H1 (cell line): ENCODE measurements around the gene DDX49. TPM values are rescaled to one million over a fixed set of nuclear protein-coding genes. Genes with fewer than 3 reads are reported as not detected.

ENCODE experiments used
- CTCF ChIA-PET: fragments of 300-600 bp; sonication (Branson Sonifier 250); formaldehyde crosslinking; loops from one replicate; lab custom pipeline; 2021; ENCODE audit not compliant: partially characterized antibody; lab: Charles Lee
- POLR2A ChIA-PET: fragments of 300-600 bp; sonication (Branson Sonifier 250); formaldehyde crosslinking; loops from one replicate; lab custom pipeline; 2021; ENCODE audit warnings: inconsistent platforms; ENCODE audit not compliant: partially characterized antibody; lab: Charles Lee
- DNase-seq, 2 experiments: peaks; one replicate each; pipeline versions ENCODE4 v3.0.0 to v3.0.0-alpha.2; 2010 to 2022; ENCODE audit warnings: low spot score in 2 of 2, low read depth in 1 of 2, mixed read lengths in 1 of 2
- FAIRE-seq: peaks from 2 replicates; lab custom pipeline; 2011; peaks lifted over from hg19 to GRCh38; lab: Jason Lieb, UNC
- H2AFZ ChIP-seq: 2 replicates; pipeline ENCODE4 v1.8.1; 2012; ENCODE audit warnings: low read length, inconsistent platforms
- H2AK5ac ChIP-seq: 2 replicates; pipeline ENCODE4 v1.6.1; 2013; ENCODE audit warnings: low read depth, low read length
- H2BK120ac ChIP-seq: replicated peaks from 2 replicates; pipeline ENCODE3; 2013; ENCODE audit warnings: low read depth, low read length, inconsistent platforms
- H2BK12ac ChIP-seq: 2 replicates; pipeline ENCODE4 v1.6.1; 2013; ENCODE audit warnings: low read depth, low read length
- H2BK15ac ChIP-seq: 2 replicates; pipeline ENCODE4 v1.6.1; 2013; ENCODE audit warnings: low read length
- H2BK20ac ChIP-seq: 2 replicates; pipeline ENCODE4 v1.6.1; 2013; ENCODE audit warnings: low read length
- H2BK5ac ChIP-seq: 2 replicates; pipeline ENCODE4 v1.6.1; 2013; ENCODE audit warnings: low read depth, low read length
- H3K14ac ChIP-seq: 2 replicates; pipeline ENCODE4 v1.6.1; 2013; ENCODE audit warnings: inconsistent platforms; ENCODE audit not compliant: insufficient read length
- H3K18ac ChIP-seq: 2 replicates; pipeline ENCODE4 v1.6.1; 2013; ENCODE audit warnings: low read length; ENCODE audit errors: extremely low read depth
- H3K23ac ChIP-seq: 2 replicates; pipeline ENCODE4 v1.6.1; 2013; ENCODE audit warnings: inconsistent platforms; ENCODE audit not compliant: insufficient read length
- H3K23me2 ChIP-seq: 2 replicates; pipeline ENCODE4 v1.6.1; 2013; ENCODE audit warnings: low read depth, low read length
- H3K27ac ChIP-seq: 2 replicates; pipeline ENCODE4 v1.6.1; 2011; ENCODE audit warnings: low read depth, low read length, inconsistent platforms
- H3K27me3 ChIP-seq, 4 experiments: replicated peaks in 1 of 4; 1 replicate in 1 of 4; 2 replicates in 3 of 4; pipeline versions ENCODE4 v1.6.1 to v1.8.1; 2011 to 2013; ENCODE audit warnings: low read length in 3 of 4, mild to moderate bottlenecking in 3 of 4, inconsistent platforms in 2 of 4, mixed read lengths in 2 of 4, moderate library complexity in 1 of 4; ENCODE audit not compliant: control insufficient read depth in 3 of 4, insufficient read depth in 3 of 4; ENCODE audit errors: extremely low read depth in 1 of 4
- H3K36me3 ChIP-seq, 4 experiments: 2 replicates each; pipeline versions ENCODE4 v1.6.1 to v1.8.1; 2011 to 2013; ENCODE audit warnings: mild to moderate bottlenecking in 4 of 4, low read length in 3 of 4, moderate library complexity in 2 of 4, control low read depth in 1 of 4, inconsistent platforms in 1 of 4; ENCODE audit not compliant: insufficient read depth in 4 of 4, control insufficient read depth in 2 of 4
- H3K4ac ChIP-seq: replicated peaks from 2 replicates; pipeline ENCODE3; 2013; ENCODE audit warnings: low read length, low read depth, mixed read lengths, inconsistent platforms; ENCODE audit not compliant: insufficient read length
- H3K4me1 ChIP-seq, 4 experiments: replicated peaks in 1 of 4; 1 replicate in 1 of 4; 2 replicates in 3 of 4; pipeline versions ENCODE4 v1.6.1 to v1.8.1; 2011 to 2013; ENCODE audit warnings: low read length in 3 of 4, inconsistent platforms in 2 of 4, mixed read lengths in 1 of 4; ENCODE audit not compliant: insufficient read depth in 4 of 4, control insufficient read depth in 3 of 4
- H3K4me2 ChIP-seq, 2 experiments: 2 replicates each; pipeline versions ENCODE4 v1.6.1 to v1.8.1; 2011 to 2013; ENCODE audit warnings: low read depth in 2 of 2, low read length in 2 of 2, control low read depth in 1 of 2, inconsistent platforms in 1 of 2, mild to moderate bottlenecking in 1 of 2; ENCODE audit not compliant: insufficient read depth in 1 of 2
- H3K4me3 ChIP-seq, 4 experiments: fragments of 200-600, 300-600 bp in 1 of 4; sonication (generic), shearing (Covaris generic), sonication (Bioruptor Twin) in 1 of 4; 2 replicates each; pipeline versions ENCODE4 v1.5.1 to v1.8.1; 2011 to 2016; ENCODE audit warnings: low read length in 4 of 4, low read depth in 3 of 4, control low read depth in 2 of 4, inconsistent platforms in 2 of 4, mild to moderate bottlenecking in 2 of 4, mixed read lengths in 1 of 4, moderate library complexity in 1 of 4; ENCODE audit not compliant: insufficient read depth in 2 of 4; ENCODE audit errors: extremely low read depth in 1 of 4
- H3K56ac ChIP-seq: replicated peaks from 2 replicates; pipeline ENCODE3; 2013; ENCODE audit warnings: low read depth, mild to moderate bottlenecking, mixed read lengths, low read length, inconsistent platforms; ENCODE audit not compliant: insufficient read length
- H3K79me1 ChIP-seq: 2 replicates; pipeline ENCODE4 v1.6.1; 2013; ENCODE audit warnings: low read depth, low read length, control low read depth
- H3K79me2 ChIP-seq, 2 experiments: 2 replicates each; pipeline versions ENCODE4 v1.6.1 to v1.8.1; 2012 to 2013; ENCODE audit warnings: low read length in 2 of 2, mild to moderate bottlenecking in 2 of 2, inconsistent platforms in 1 of 2; ENCODE audit not compliant: insufficient read depth in 2 of 2, control insufficient read depth in 1 of 2
- H3K9ac ChIP-seq, 4 experiments: replicated peaks in 1 of 4; 1 replicate in 1 of 4; 2 replicates in 3 of 4; pipeline versions ENCODE4 v1.6.1 to v1.8.1; 2011 to 2013; ENCODE audit warnings: low read depth in 3 of 4, low read length in 3 of 4, control low read depth in 2 of 4, mild to moderate bottlenecking in 2 of 4, moderate library complexity in 2 of 4, inconsistent platforms in 1 of 4; ENCODE audit errors: extremely low read depth in 1 of 4
- H3K9me3 ChIP-seq, 2 experiments: 2 replicates each; pipeline versions ENCODE4 v1.6.1 to v1.8.1; 2012 to 2013; ENCODE audit warnings: mild to moderate bottlenecking in 2 of 2, moderate library complexity in 2 of 2, control low read depth in 1 of 2, inconsistent platforms in 1 of 2, low read depth in 1 of 2, low read length in 1 of 2, mixed read lengths in 1 of 2; ENCODE audit not compliant: insufficient read depth in 2 of 2
- H4K20me1 ChIP-seq, 2 experiments: replicated peaks in 1 of 2; 2 replicates each; pipeline versions ENCODE3 to v1.8.1; 2011 to 2013; ENCODE audit warnings: inconsistent platforms in 2 of 2, low read length in 2 of 2, mild to moderate bottlenecking in 1 of 2; ENCODE audit not compliant: insufficient read depth in 2 of 2, control insufficient read depth in 1 of 2
- H4K5ac ChIP-seq: 2 replicates; pipeline ENCODE4 v1.6.1; 2013; ENCODE audit warnings: low read length, low read depth, mixed read lengths, inconsistent platforms; ENCODE audit not compliant: insufficient read length
- H4K8ac ChIP-seq: 2 replicates; pipeline ENCODE4 v1.8.0; 2013; ENCODE audit warnings: mild to moderate bottlenecking, moderate library complexity, low read length, inconsistent platforms; ENCODE audit not compliant: insufficient read depth; ENCODE audit errors: extremely low read depth
- H4K91ac ChIP-seq: replicated peaks from 2 replicates; pipeline ENCODE3; 2013; ENCODE audit warnings: low read length, mixed read lengths, inconsistent platforms; ENCODE audit not compliant: insufficient read length
- BCL11A ChIP-seq, 2 experiments: IDR thresholded peaks; one replicate each; pipeline ENCODE4 v1.6.1; 2011; ENCODE audit warnings: low read depth in 2 of 2, low read length in 2 of 2, mild to moderate bottlenecking in 2 of 2
- CHD1 ChIP-seq: IDR thresholded peaks from 2 replicates; pipeline ENCODE4 v1.6.1; 2012; ENCODE audit warnings: low read depth, low read length, improper control_type of control experiment
- CHD2 ChIP-seq: IDR thresholded peaks from 2 replicates; pipeline ENCODE4 v1.6.1; 2012; ENCODE audit warnings: low read length, improper control_type of control experiment
- CREB1 ChIP-seq: IDR thresholded peaks from 2 replicates; pipeline ENCODE4 v1.6.1; 2012; ENCODE audit warnings: inconsistent platforms
- EGR1 ChIP-seq: IDR thresholded peaks from 2 replicates; pipeline ENCODE4 v1.6.1; 2011; ENCODE audit warnings: low read depth, low read length, borderline replicate concordance
- EP300 ChIP-seq, 2 experiments: IDR thresholded peaks; 1 replicate in 1 of 2; 2 replicates in 1 of 2; pipeline ENCODE4 v1.6.1; 2011 to 2012; ENCODE audit warnings: low read depth in 2 of 2, low read length in 2 of 2, mild to moderate bottlenecking in 2 of 2, borderline replicate concordance in 1 of 2, inconsistent platforms in 1 of 2, moderate library complexity in 1 of 2
- EZH2 ChIP-seq: fragments of 200-600 bp; sonication (generic); IDR thresholded peaks from 2 replicates; pipeline ENCODE4 v1.7.1; 2012; ENCODE audit warnings: low read depth, mild to moderate bottlenecking, moderate library complexity, low read length, inconsistent platforms; ENCODE audit not compliant: severe bottlenecking
- MAFK ChIP-seq: IDR thresholded peaks from 2 replicates; pipeline ENCODE4 v1.6.1; 2012; ENCODE audit warnings: low read depth, mild to moderate bottlenecking, improper control_type of control experiment, low read length
- NRF1 ChIP-seq: IDR thresholded peaks from 2 replicates; pipeline ENCODE4 v1.6.1; 2011; ENCODE audit warnings: mild to moderate bottlenecking, low read depth, low read length, improper control_type of control experiment
- PHF8 ChIP-seq: fragments of 200-600 bp; sonication (generic); conservative IDR thresholded peaks from 2 replicates; pipeline ENCODE4 v1.7.1; 2012; ENCODE audit warnings: low read depth, mild to moderate bottlenecking, inconsistent platforms, low read length, moderate library complexity
- POLR2AphosphoS5 ChIP-seq: IDR thresholded peaks from 2 replicates; pipeline ENCODE4 v1.6.1; 2011; ENCODE audit warnings: low read depth, low read length
- SUZ12 ChIP-seq: fragments of 200-600 bp; sonication (generic); IDR thresholded peaks from 2 replicates; pipeline ENCODE4 v1.6.1; 2012; ENCODE audit warnings: mild to moderate bottlenecking, inconsistent platforms, low read length, moderate library complexity, mixed read lengths
- TBP ChIP-seq: IDR thresholded peaks from 2 replicates; pipeline ENCODE4 v1.6.1; 2011; ENCODE audit warnings: low read depth, low read length, improper control_type of control experiment
- ZNF274 ChIP-seq: IDR thresholded peaks from 2 replicates; pipeline ENCODE4 v1.7.0; 2012; ENCODE audit warnings: low read length, borderline replicate concordance; ENCODE audit errors: extremely low read depth
- WGBS, 2 experiments: shearing (Covaris generic) in 1 of 2; methylation state at CpG; one replicate each; pipeline versions ENCODE4 v1.1.6 to v1.1.7; 2013 to 2015; ENCODE audit warnings: low lambda C conversion rate in 2 of 2, mixed read lengths in 2 of 2, inconsistent platforms in 1 of 2, low coverage in 1 of 2, missing lambda C conversion rate in 1 of 2; ENCODE audit not compliant: insufficient replicate concordance in 2 of 2, insufficient coverage in 1 of 2, insufficient read length in 1 of 2; ENCODE audit errors: extremely low coverage in 1 of 2, missing lambda C conversion rate in 1 of 2; 5-methylcytosine and 5-hydroxymethylcytosine counted together
- polyA plus RNA-seq, 7 experiments: library from polyadenylated mRNA; depleted of rRNA in 3 of 7; stranded (reverse) in 5 of 7; unstranded in 2 of 7; fragments of >200 nt in 5 of 7; fragments of 200-250 nt in 2 of 7; gene quantifications; 1 replicate in 5 of 7; 2 replicates in 1 of 7; 4 replicates in 1 of 7; pipeline versions ENCODE4 v1.2.1 to v1.2.3, GENCODE V29; 2011 to 2013; ENCODE audit warnings: missing spikeins in 2 of 7, mixed read lengths in 2 of 7
- total RNA-seq: library from RNA; stranded (reverse); fragmentation: NEBNext Ultra II Directional; extraction: Animal tissue kit (Norgen Biotek cat#: 25700); gene quantifications from 2 replicates; pipeline ENCODE4 v1.2.1, GENCODE V29; 2021

DDX49 gene
- total and polyA plus RNA-seq, 2 of the 8 experiments (the other 6 are each of a cell fraction or from before 2014, with no cell fraction given), result 41.3 to 46.5 TPM

GRCh38 chr19:18910801-18911436 lies 8.6 kb upstream of the DDX49 start:
- Histone ChIP-seq H2AFZ (no peak overlapping the region), H2BK20ac (no peak overlapping the region), H2BK5ac (no peak overlapping the region), H3K9ac (no peak overlapping the region), H4K8ac (no peak overlapping the region), H2AK5ac (no peak overlapping the region), H2BK120ac (no peak overlapping the region), H3K14ac (no peak overlapping the region), H3K56ac (no peak overlapping the region), H3K36me3 (peaks cover 0 to 26% (median 7%) of the 10 kb centered on the region in 4 experiments; a peak in 4 of 8 replicates), H4K5ac (no peak overlapping the region), H3K9me3 (no peaks in the 10 kb centered on the region), H3K27ac (no peak overlapping the region), H3K23me2 (no peaks in the 10 kb centered on the region), H3K4me1 (no peaks in the 10 kb centered on the region), H3K27me3 (no peaks in the 10 kb centered on the region), H3K79me2 (peaks cover 0 to 4% of the 10 kb centered on the region in 2 experiments; a peak in 1 of 4 replicates), H4K20me1 (peaks cover 6 to 28% of the 10 kb centered on the region in 2 experiments), H3K18ac (no peak overlapping the region), H3K23ac (no peak overlapping the region), H2BK12ac (no peak overlapping the region), H3K79me1 (peaks cover 8% of the 10 kb centered on the region), H3K4ac (no peak overlapping the region), H4K91ac (no peak overlapping the region), H3K4me3 (no peak overlapping the region), H2BK15ac (no peak overlapping the region), H3K4me2 (no peak overlapping the region)
- ChIA-PET CTCF (interaction anchor here (1.2 to 2.1 kb wide), 2 partner anchors 12 to 89 kb away, joined by 4 to 6 read pairs; no protein-coding TSS in a partner anchor), POLR2A (interaction anchor here (0.7 to 3.2 kb wide), 3 partner anchors 8 to 13 kb away, joined by 3 to 13 read pairs (median 9); partner anchors contain the start of genes COPE and DDX49)
- DNase-seq (no peak), FAIRE-seq (no peak)
- 94% methylated on average over 19 of the region's 19 CpGs; no CpG with 5 or more reads in 1 of the 2 experiments for WGBS, 2 experiments
- TF ChIP-seq TBP, result no peak
- TF ChIP-seq BCL11A (IDR thresholded peaks at IDR 0.05; ENCODE audit: low read depth in 2 of 2, low read length in 2 of 2), result no peak
- no peak for TF ChIP-seq PHF8
- no peak for TF ChIP-seq POLR2AphosphoS5
- TF ChIP-seq CREB1, result no peak
- TF ChIP-seq EP300 (IDR thresholded peaks at IDR 0.05; ENCODE audit: borderline replicate concordance in 1 of 2, low read depth in 2 of 2, low read length in 2 of 2), result no peak
- TF ChIP-seq EZH2, result no peak
- no peak for TF ChIP-seq MAFK
- TF ChIP-seq CHD1, result no peak
- no peak for TF ChIP-seq NRF1
- no peak for TF ChIP-seq CHD2
- no peak for TF ChIP-seq ZNF274
- no peak for TF ChIP-seq SUZ12
- TF ChIP-seq EGR1, result no peak
